ENCODE measurements around the gene LACTBL1.

Gene LACTBL1

DNA sequence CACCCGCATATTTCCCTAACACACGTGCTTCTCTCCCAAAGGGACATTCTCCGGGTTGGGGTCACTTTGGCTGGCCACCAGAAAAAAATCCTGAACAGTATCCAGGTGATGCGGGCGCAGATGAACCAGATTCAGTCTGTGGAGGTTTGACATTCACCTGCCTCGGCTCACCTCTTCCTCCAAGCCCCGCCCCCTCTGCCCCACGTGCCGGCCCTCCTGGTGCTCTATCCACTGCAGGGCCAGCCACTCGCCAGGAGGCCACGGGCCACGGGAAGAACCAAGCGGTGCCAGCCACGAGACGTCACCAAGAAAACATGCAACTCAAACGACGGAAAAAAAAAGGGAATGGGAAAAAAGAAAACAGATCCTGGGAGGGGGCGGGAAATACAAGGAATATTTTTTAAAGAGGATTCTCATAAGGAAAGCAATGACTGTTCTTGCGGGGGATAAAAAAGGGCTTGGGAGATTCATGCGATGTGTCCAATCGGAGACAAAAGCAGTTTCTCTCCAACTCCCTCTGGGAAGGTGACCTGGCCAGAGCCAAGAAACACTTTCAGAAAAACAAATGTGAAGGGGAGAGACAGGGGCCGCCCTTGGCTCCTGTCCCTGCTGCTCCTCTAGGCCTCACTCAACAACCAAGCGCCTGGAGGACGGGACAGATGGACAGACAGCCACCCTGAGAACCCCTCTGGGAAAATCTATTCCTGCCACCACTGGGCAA is 59.1 kb downstream of the LACTBL1 start:
- DNase-seq (ENCODE audit: low spot score), result no peak

DNA sequence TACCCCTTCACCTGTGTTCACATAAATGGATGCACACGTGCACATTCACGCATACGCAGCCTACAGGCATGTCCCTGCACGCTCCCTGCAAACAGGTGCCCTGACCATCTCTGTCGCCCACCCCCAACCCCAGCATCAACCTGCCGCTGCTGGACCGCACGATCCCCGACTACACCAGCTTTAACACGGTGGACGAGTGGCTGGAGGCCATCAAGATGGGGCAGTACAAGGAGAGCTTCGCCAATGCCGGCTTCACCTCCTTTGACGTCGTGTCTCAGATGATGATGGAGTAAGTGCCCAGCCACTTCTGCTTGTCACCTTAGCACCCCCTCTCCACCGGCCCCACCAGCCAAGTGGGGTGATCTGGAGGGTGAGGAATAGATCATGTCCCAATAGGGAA is 60.4 kb downstream of the LACTBL1 start:
- DNase-seq (ENCODE audit: low spot score), result no peak

DNA sequence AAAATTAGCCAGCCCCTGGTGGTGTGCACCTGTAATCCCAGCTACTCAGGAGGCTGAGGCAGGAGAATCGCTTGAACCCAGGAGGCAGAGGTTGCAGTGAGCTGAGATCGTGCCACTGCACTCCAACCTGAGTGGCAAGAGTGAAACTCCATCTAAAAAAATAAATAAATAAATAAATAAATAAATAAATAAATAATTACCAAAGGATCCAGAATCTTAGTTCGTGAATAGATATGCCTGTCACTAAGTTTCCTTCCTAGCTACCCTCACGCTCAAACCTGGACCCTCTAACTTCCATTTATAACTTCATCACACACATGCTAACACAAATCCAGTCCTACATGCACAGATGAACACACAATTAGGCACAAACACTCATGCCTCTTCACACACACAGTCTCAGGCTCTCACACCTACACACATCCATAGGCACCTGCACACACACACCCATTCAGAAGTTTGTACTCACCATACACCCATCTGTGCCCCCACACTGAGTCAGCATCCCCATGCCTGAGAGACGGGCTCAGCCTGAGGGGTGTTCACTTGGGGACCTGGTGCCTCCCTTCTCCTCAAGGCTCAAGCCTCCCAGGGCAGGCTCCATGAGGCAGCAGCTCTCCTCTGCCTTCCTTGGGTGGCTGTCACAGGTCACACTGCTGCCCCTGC is 61.5 kb downstream of the LACTBL1 start:
- no peak for DNase-seq (ENCODE audit: low spot score)

DNA sequence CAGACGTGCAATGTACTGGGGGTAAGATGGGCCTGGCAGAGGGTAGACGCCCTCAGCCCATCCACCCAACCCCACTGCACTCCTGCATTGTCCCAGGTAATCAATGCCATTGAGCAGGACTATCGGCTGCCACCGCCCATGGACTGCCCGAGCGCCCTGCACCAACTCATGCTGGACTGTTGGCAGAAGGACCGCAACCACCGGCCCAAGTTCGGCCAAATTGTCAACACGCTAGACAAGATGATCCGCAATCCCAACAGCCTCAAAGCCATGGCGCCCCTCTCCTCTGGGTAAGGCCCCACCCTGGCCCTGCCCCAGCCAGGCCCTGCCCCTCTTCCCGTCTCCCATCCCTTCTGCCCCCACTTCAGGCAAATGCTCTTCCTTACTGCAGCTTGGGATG is 62.4 kb downstream of the LACTBL1 start:
- DNase-seq (ENCODE audit: low spot score), result no peak

DNA sequence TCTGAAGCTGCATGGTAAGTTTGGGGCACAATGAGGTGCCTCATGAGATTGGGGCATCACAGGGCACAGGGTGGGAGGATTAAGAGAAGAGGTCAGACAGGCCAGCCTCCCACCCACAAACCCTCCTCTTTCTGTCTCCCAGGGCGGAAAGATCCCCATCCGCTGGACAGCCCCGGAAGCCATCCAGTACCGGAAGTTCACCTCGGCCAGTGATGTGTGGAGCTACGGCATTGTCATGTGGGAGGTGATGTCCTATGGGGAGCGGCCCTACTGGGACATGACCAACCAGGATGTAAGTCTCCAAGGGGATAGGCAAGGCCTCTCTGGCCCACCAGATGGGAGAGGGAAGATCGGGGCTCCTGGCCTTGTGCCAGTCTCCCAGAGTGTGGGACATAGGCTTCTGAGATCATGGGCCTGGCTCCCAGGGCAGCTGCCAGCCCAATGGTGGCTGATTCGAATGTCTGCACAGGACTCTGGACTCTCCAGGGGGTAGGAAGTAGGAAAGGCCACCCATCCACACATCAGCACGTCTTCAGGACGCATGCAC is 63.7 kb downstream of the LACTBL1 start:
- no peak for DNase-seq (ENCODE audit: low spot score)

DNA sequence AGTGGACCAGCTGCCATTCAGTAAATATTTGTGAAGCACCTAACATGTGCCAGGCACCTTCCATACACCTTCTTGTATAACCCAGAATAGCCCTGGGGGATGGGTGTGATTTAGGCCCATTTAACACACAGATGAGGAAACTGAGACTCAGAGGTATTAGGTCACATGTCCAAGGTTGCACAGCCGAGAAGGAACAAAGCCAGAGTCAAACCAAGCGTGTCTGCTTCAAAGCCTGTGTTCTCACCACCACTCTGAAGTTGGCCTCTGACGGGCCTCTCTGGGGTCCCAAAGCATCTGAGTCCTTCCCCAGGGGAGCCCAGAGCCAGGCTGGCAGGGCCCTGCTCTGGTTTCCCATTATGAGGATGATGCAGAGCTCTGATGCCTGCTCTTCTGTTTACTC is 65.1 kb downstream of the LACTBL1 start:
- no peak for DNase-seq (ENCODE audit: low spot score)

DNA sequence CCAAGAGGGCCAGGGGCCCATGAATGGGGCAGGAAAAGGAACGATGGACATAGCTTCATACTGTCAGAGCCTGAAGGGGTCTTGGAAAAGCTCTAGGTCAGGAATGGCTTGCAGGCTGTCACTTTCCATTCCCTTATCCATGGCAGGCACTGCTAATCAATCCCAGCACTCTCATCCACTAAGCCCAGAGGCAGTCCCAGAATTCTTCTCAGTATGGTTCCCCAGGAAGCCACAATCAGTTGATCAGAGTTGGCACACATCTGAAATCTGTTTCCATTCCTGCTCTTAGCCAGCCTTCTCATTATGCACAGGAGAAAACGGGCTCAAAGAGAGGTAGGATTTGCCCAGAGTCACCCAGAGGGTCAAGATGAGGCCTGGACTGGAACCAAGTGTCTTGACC is 65.7 kb downstream of the LACTBL1 start:
- DNase-seq (ENCODE audit: low spot score), result no peak

DNA sequence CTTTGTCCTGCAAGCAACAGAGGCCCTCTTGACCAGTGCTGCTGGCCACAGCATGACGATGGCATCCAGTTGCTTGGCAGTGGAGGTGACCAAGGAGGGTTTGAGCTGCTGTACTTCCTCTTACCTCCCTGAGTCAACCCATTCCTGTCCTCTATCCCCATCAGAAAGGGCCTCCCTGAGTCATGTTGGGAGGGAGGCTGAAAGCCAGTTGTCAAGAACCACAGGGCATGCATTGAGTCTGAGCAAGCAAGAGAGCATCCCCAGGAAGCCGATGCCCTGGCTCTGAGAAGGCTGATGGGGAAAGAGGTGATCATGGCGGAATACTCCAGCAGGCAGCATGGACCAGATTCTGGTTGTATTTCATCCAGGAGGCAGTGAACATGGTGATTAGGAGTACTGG is 69.6 kb downstream of the LACTBL1 start:
- DNase-seq (ENCODE audit: low spot score), result no peak

Measured in CD4-positive, alpha-beta T cell treated with Interleukin-2 at 100 ng/mL for 4 hours (primary cell).